ENCODE data around the gene SS18.

GRCh38 chr18:25990473-25990872 is 99.9 kb downstream of the SS18 start:
- TF ChIP-seq CTCF (IDR thresholded peaks at IDR 0.05) (no peak), POLR2A (IDR thresholded peaks at IDR 0.05) (no peak), POLR2AphosphoS5 (IDR thresholded peaks at IDR 0.05) (no peak)
